ENCODE measurements around the gene STRC. TPM values are rescaled to one million over a fixed set of nuclear protein-coding genes. Genes with fewer than 3 reads are reported as not detected.

STRC gene
- under 0.01 TPM in 1 of 2 replicates, not detected in the other for total RNA-seq

GRCh38 chr15:43618700-43619099 is at the start of gene STRC:
Gene STRC, minus strand, starts transcription at chr15:43618800. Its CDS starts 78 bp downstream, at chr15:43618722.

GRCh38 chr15:43648649-43649429 is 30.2 kb upstream of the STRC start, which contains the start of gene CATSPER2:
Gene CATSPER2, minus strand, starts transcription at chr15:43648844. Its CDS starts 783 bp downstream, at chr15:43648061.

GRCh38 chr15:43593328-43594190 is 25.0 kb downstream of the STRC start, which contains the start of gene CKMT1B:
Gene CKMT1B, plus strand, starts transcription at chr15:43594027. Its CDS starts 192 bp downstream, at chr15:43594219.

GRCh38 chr15:43589778-43590466 is 28.7 kb downstream of the STRC start, which contains the start of gene PPIP5K1:
Gene PPIP5K1, minus strand, starts transcription at chr15:43590208. Its CDS starts 5,704 bp downstream, at chr15:43584504.

Small RNA genes lying within 50 kb of the gene (small RNA-seq; reads per million reads assigned to genes)
- gene PDIA3P2 (not detected), gene RNU6-554P (not detected), gene RNU6-610P (not detected)

Other genes starting within 250 kb of the STRC start
- gene ZSCAN29, start 247.8 kb downstream of the STRC start, total RNA-seq, result 25.8 and 26.0 TPM in 2 replicates
- 10.5 and 13.6 TPM in 2 replicates for gene TUBGCP4, start 247.7 kb downstream of the STRC start, total RNA-seq
- 82.0 and 90.9 TPM in 2 replicates for gene TP53BP1, start 125.6 kb downstream of the STRC start, total RNA-seq
- gene MAP1A, start 101.2 kb downstream of the STRC start, total RNA-seq, result 115 and 116 TPM in 2 replicates
- gene PPIP5K1, start 28.6 kb downstream of the STRC start, total RNA-seq, result 21.0 and 44.5 TPM in 2 replicates
- gene CKMT1B, start 24.8 kb downstream of the STRC start, total RNA-seq, result not detected in 2 replicates
- gene CATSPER2, start 30.0 kb upstream of the STRC start, total RNA-seq, result 0.24 and 0.65 TPM in 2 replicates
- not detected in 2 replicates for gene CKMT1A, start 75.1 kb upstream of the STRC start, total RNA-seq
- gene PDIA3, start 127.6 kb upstream of the STRC start, total RNA-seq, result 159 and 163 TPM in 2 replicates
- gene ELL3, start 158.2 kb upstream of the STRC start, total RNA-seq, result 2.4 and 3.6 TPM in 2 replicates
- 274 and 621 TPM in 2 replicates for gene SERF2, start 173.5 kb upstream of the STRC start, total RNA-seq
- under 0.01 and 0.12 TPM in 2 replicates for gene SERINC4, start 181.4 kb upstream of the STRC start, total RNA-seq
- gene HYPK, start 181.8 kb upstream of the STRC start, total RNA-seq, result 5.7 and 6.3 TPM in 2 replicates
- 11.9 and 14.3 TPM in 2 replicates for gene MFAP1, start 205.9 kb upstream of the STRC start, total RNA-seq
- 4.5 and 4.6 TPM in 2 replicates for gene WDR76, start 208.2 kb upstream of the STRC start, total RNA-seq

All from hair follicle dermal papilla cell (primary cell).